K562 (cell line): ENCODE data around the gene PSAP. TPM values are rescaled to one million over a fixed set of nuclear protein-coding genes. Genes with fewer than 3 reads are reported as not detected.

Source experiments
- ATAC-seq: fragments of 200-7000 bp; cut with Tn5 transposase; 3 replicates; pipeline ENCODE4 v1.9.1; 2020; ENCODE audit warnings: moderate library complexity
- BruUV-seq: library from RNA; stranded (reverse); fragments of 400-500 nt; replicated peaks from 2 replicates; lab custom pipeline; 2021; lab: Mats Ljungman, UMichigan
- CTCF ChIA-PET: fragments of 300-600 bp; formaldehyde crosslinking; extraction: SDS; loops from one replicate; lab custom pipeline; 2021; ENCODE audit warnings: low intra/inter-chr PET ratio; lab: Yijun Ruan, JAX
- POLR2A ChIA-PET: fragments of 300-600, 350-650 bp; sonication (Branson Sonifier 250); formaldehyde crosslinking; extraction: SDS; loops from one replicate; lab custom pipeline; 2021; ENCODE audit warnings: antibody characterized with exemption, inconsistent platforms; lab: Yijun Ruan, JAX
- DNase-seq, 4 experiments: peaks; one replicate each; pipeline versions ENCODE4 v3.0.0 to v3.0.0-alpha.2; 2011 to 2018; ENCODE audit warnings: low spot score in 3 of 4, mixed read lengths in 3 of 4; ENCODE audit errors: extremely low read depth in 1 of 4
- FAIRE-seq: peaks from 2 replicates; lab custom pipeline; 2011; peaks lifted over from hg19 to GRCh38; lab: Jason Lieb, UNC
- H2AFZ ChIP-seq: 2 replicates; pipeline ENCODE4 v1.6.0; 2011; ENCODE audit warnings: low read depth, low read length, control low read depth, inconsistent platforms
- H3K27ac ChIP-seq: fragments of 200-600 bp; 3 replicates; pipeline ENCODE4 v1.8.0; 2011; ENCODE audit warnings: low read depth, mild to moderate bottlenecking, control low read depth, inconsistent platforms, low read length, moderate library complexity, mixed read lengths; ENCODE audit errors: extremely low read depth
- H3K27me3 ChIP-seq, 2 experiments: fragments of 300-600 bp in 1 of 2; 2 replicates in 1 of 2; 3 replicates in 1 of 2; pipeline versions ENCODE4 v1.6.0 to v1.8.0; 2011; ENCODE audit warnings: inconsistent platforms in 2 of 2, low read length in 2 of 2, mild to moderate bottlenecking in 1 of 2, mixed read lengths in 1 of 2, moderate library complexity in 1 of 2; ENCODE audit not compliant: control insufficient read depth in 2 of 2, insufficient read depth in 2 of 2
- H3K36me3 ChIP-seq: fragments of 300-600 bp; 3 replicates; pipeline ENCODE4 v1.8.0; 2011; ENCODE audit warnings: mild to moderate bottlenecking, low read length, inconsistent platforms; ENCODE audit not compliant: control insufficient read depth, insufficient read depth
- H3K4me1 ChIP-seq, 2 experiments: fragments of 200-600 bp in 1 of 2; replicated peaks in 1 of 2; 2 replicates in 1 of 2; 3 replicates in 1 of 2; pipeline versions ENCODE4 v1.5.1 to v1.8.0; 2011; ENCODE audit warnings: inconsistent platforms in 2 of 2, low read length in 2 of 2, mild to moderate bottlenecking in 1 of 2, mixed read lengths in 1 of 2, moderate library complexity in 1 of 2; ENCODE audit not compliant: control insufficient read depth in 2 of 2, insufficient read depth in 2 of 2
- H3K4me2 ChIP-seq: 2 replicates; pipeline ENCODE4 v1.6.1; 2011; ENCODE audit warnings: low read length, control low read depth, inconsistent platforms, mixed read lengths; ENCODE audit not compliant: insufficient read depth
- H3K4me3 ChIP-seq: fragments of 200-600 bp; sonication (generic), shearing (Covaris generic); 2 replicates; pipeline ENCODE4 v1.5.1; 2016; ENCODE audit warnings: control low read depth, inconsistent platforms
- H3K79me2 ChIP-seq: fragments of 200-600 bp; 3 replicates; pipeline ENCODE4 v1.8.0; 2011; ENCODE audit warnings: low read length, inconsistent platforms; ENCODE audit not compliant: control insufficient read depth, insufficient read depth
- H3K9ac ChIP-seq, 2 experiments: 2 replicates each; pipeline versions ENCODE4 v1.6.0 to v1.6.1; 2011; ENCODE audit warnings: low read depth in 2 of 2, low read length in 2 of 2, control low read depth in 1 of 2, inconsistent platforms in 1 of 2, mild to moderate bottlenecking in 1 of 2, mixed read lengths in 1 of 2; ENCODE audit not compliant: insufficient read depth in 1 of 2
- H3K9me1 ChIP-seq: one replicate; pipeline ENCODE4 v1.6.0; 2011; ENCODE audit warnings: inconsistent platforms, mild to moderate bottlenecking, low read length, moderate library complexity; ENCODE audit not compliant: control insufficient read depth, insufficient read depth
- H3K9me3 ChIP-seq: replicated peaks from 2 replicates; pipeline ENCODE4 v1.5.1; 2011; ENCODE audit warnings: low read depth, low read length, inconsistent platforms; ENCODE audit not compliant: control insufficient read depth, insufficient read depth
- H4K20me1 ChIP-seq: replicated peaks from 2 replicates; pipeline ENCODE4 v1.6.1; 2011; ENCODE audit warnings: low read length, inconsistent platforms, mixed read lengths; ENCODE audit not compliant: control insufficient read depth, insufficient read depth
- ARID4B ChIP-seq: sonication (generic); formaldehyde crosslinking; IDR thresholded peaks from 2 replicates; pipeline ENCODE4 v1.8.0; 2022; ENCODE audit warnings: mild to moderate bottlenecking, missing genetic modification reagents
- PHF20 ChIP-seq: fragments of 450-650 bp; IDR thresholded peaks from 2 replicates; pipeline ENCODE4 v1.6.1; 2018; ENCODE audit not compliant: partially characterized antibody
- WGBS: fragments of 100-300 bp; shearing (Covaris generic); methylation state at CpG from one replicate; pipeline ENCODE4 v1.1.6; 2016; ENCODE audit warnings: low coverage, mixed read lengths; ENCODE audit not compliant: insufficient coverage; ENCODE audit errors: missing lambda C conversion rate; 5-methylcytosine and 5-hydroxymethylcytosine counted together
- in situ Hi-C: fragments of 300-500 bp; cut with MboI; formaldehyde crosslinking; loops from 4 replicates; pipeline ENCODE4 v1.15.0; 2018; ENCODE audit warnings: inconsistent platforms, mixed read lengths
- intact Hi-C: fragments of 100-400 bp; cut with micrococcal nuclease; formaldehyde crosslinking; loops from 2 replicates; pipeline ENCODE4 v1.14.2; 2022
- polyA plus RNA-seq, 8 experiments: library from polyadenylated mRNA; depleted of rRNA in 4 of 8; stranded (reverse) in 5 of 8; unstranded in 3 of 8; fragments of >200 nt; fragmentation: Nextera tagmentation in 2 of 8; fragmentation: Illumina TruSeq in 1 of 8; extraction: Ambion mirVana in 2 of 8; extraction: Trizol in 1 of 8; gene quantifications; 2 replicates each; pipeline versions ENCODE4 v1.2.1 to v1.2.3, GENCODE V29; 2011 to 2014; ENCODE audit warnings: inconsistent platforms in 1 of 8, missing spikeins in 1 of 8
- total RNA-seq, 7 experiments: library from RNA; depleted of rRNA in 6 of 7; stranded (reverse); fragments of >200 nt in 6 of 7; fragmentation: Illumina TruSeq in 2 of 7; extraction: Trizol in 2 of 7; gene quantifications; 2 replicates each; pipeline versions ENCODE4 v1.2.1 to v1.2.3, GENCODE V29; 2011 to 2021; ENCODE audit warnings: low replicate concordance in 1 of 7

The PSAP gene
- total and polyA plus RNA-seq, 9 of the 15 experiments (the other 6 are each of a cell fraction or from before 2014, with no cell fraction given): 245 to 700 (median 429) TPM

- Histone ChIP-seq H3K4me3 (no peak overlapping the region), H3K4me1 (peaks cover 0 to 3% of the 10 kb centered on the region in 2 experiments; a peak in 2 of 5 replicates), H3K27ac (no peak overlapping the region), H3K27me3 (peaks cover 21 to 51% of the 10 kb centered on the region in 2 experiments; a peak in 4 of 5 replicates), H3K9me3 (no peaks in the 10 kb centered on the region), H4K20me1 (0 out of 2 replicates have a peak, but pooled peaks cover 6% of the 10 kb centered on the region), H3K79me2 (no peaks in the 10 kb centered on the region), H3K9me1 (no peaks in the 10 kb centered on the region), H3K4me2 (no peak overlapping the region), H2AFZ (no peak overlapping the region), H3K36me3 (no peaks in the 10 kb centered on the region), H3K9ac (no peak overlapping the region)
- intact Hi-C loops (loop anchor here (1.0 to 2.0 kb wide), 3 partner anchors 33 to 268 kb away; no protein-coding TSS in a partner anchor), in situ Hi-C loops (no loop called here)
- POLR2A ChIA-PET: interaction anchor here (0.6 kb wide), 1 partner anchor 870 kb away, joined by 3 read pairs; no protein-coding TSS in a partner anchor
- ATAC-seq: no peak
- CTCF ChIA-PET: interaction anchor here (0.7 to 1.7 kb wide), 3 partner anchors 31 to 788 kb away, joined by 3 to 22 read pairs (median 4); no protein-coding TSS in a partner anchor
- BruUV-seq: no TSS peak
- TF ChIP-seq ARID4B (CRISPR knock-in tag) (no peak), PHF20 (no peak)
- WGBS: 5% methylated on average over 7 of the region's 7 CpGs
- no peak for DNase-seq
- no peak for FAIRE-seq
Measured at GRCh38 chr10:71780156-71780555, 70.9 kb downstream of the PSAP start.
